Hepatocyte (in vitro differentiated cells): ENCODE data around the gene S100P. TPM values are rescaled to one million over a fixed set of nuclear protein-coding genes. Genes with fewer than 3 reads are reported as not detected.

Experiments
- DNase-seq: peaks from one replicate; pipeline ENCODE4 v3.0.0-alpha.2; 2016; ENCODE audit warnings: low spot score
- H2AFZ ChIP-seq: fragments of 200-600 bp; sonication (generic); 2 replicates; pipeline ENCODE4 v1.6.0; 2016; ENCODE audit warnings: antibody characterized with exemption, mild to moderate bottlenecking
- H3K27ac ChIP-seq: fragments of 200-600 bp; sonication (generic); 2 replicates; pipeline ENCODE4 v1.5.1; 2016; ENCODE audit warnings: mild to moderate bottlenecking
- H3K27me3 ChIP-seq: fragments of 200-600 bp; sonication (generic); 2 replicates; pipeline ENCODE4 v1.6.1; 2016
- H3K36me3 ChIP-seq: fragments of 200-600 bp; sonication (generic); replicated peaks from 2 replicates; pipeline ENCODE4 v1.5.1; 2016; ENCODE audit warnings: low read depth; ENCODE audit not compliant: insufficient read depth
- H3K4me1 ChIP-seq: fragments of 200-600 bp; sonication (generic); 2 replicates; pipeline ENCODE4 v1.5.1; 2016; ENCODE audit warnings: mild to moderate bottlenecking, moderate library complexity; ENCODE audit not compliant: insufficient read depth
- H3K4me2 ChIP-seq: fragments of 200-600 bp; sonication (generic); 2 replicates; pipeline ENCODE4 v1.6.0; 2016
- H3K4me3 ChIP-seq: fragments of 200-600 bp; sonication (generic); 2 replicates; pipeline ENCODE4 v1.5.1; 2016; ENCODE audit warnings: mild to moderate bottlenecking
- H3K79me2 ChIP-seq: fragments of 200-600 bp; sonication (generic); 2 replicates; pipeline ENCODE4 v1.6.0; 2017; ENCODE audit warnings: mild to moderate bottlenecking
- H3K9me2 ChIP-seq: fragments of 200-600 bp; sonication (generic); replicated peaks from 2 replicates; pipeline ENCODE4 v1.6.0; 2017; ENCODE audit warnings: mild to moderate bottlenecking; ENCODE audit not compliant: insufficient read depth
- H3K9me3 ChIP-seq: fragments of 200-600 bp; sonication (generic); 2 replicates; pipeline ENCODE4 v1.5.1; 2016; ENCODE audit warnings: low read depth, mild to moderate bottlenecking
- H4K20me1 ChIP-seq: fragments of 200-600 bp; sonication (generic); 2 replicates; pipeline ENCODE4 v1.6.0; 2016; ENCODE audit warnings: mild to moderate bottlenecking; ENCODE audit not compliant: insufficient read depth, poor library complexity, severe bottlenecking
- EZH2 ChIP-seq: fragments of 200-600 bp; sonication (generic); IDR thresholded peaks from 2 replicates; pipeline ENCODE4 v1.6.1; 2016; ENCODE audit warnings: antibody characterized with exemption, mild to moderate bottlenecking, borderline replicate concordance
- EZH2phosphoT487 ChIP-seq: fragments of 200-600 bp; sonication (generic); IDR thresholded peaks from one replicate; pipeline ENCODE4 v1.6.1; 2018; ENCODE audit warnings: antibody characterized with exemption, mild to moderate bottlenecking, low read depth, moderate library complexity; ENCODE audit not compliant: unreplicated experiment, severe bottlenecking
- WGBS: methylation state at CpG from one replicate; pipeline ENCODE4 v1.1.6; 2016; ENCODE audit warnings: low lambda C conversion rate; ENCODE audit errors: missing lambda C conversion rate; 5-methylcytosine and 5-hydroxymethylcytosine counted together
- polyA plus RNA-seq: library from polyadenylated mRNA; unstranded; fragments of >200 nt; fragmentation: Nextera tagmentation; extraction: Ambion mirVana; gene quantifications from 2 replicates; pipeline ENCODE4 v1.2.1, GENCODE V29; 2016
- total RNA-seq: library from RNA; depleted of rRNA; stranded (reverse); fragments of >200 nt; gene quantifications from 2 replicates; pipeline ENCODE4 v1.2.3, GENCODE V29; 2014
- TF ChIP-seq, protein P1 (sequence below): fragments of 200-600 bp; sonication (generic); IDR thresholded peaks from 2 replicates; pipeline ENCODE4 v1.5.1; 2016; ENCODE audit warnings: antibody characterized with exemption, mild to moderate bottlenecking; ENCODE audit not compliant: poor library complexity

The S100P gene
- total and polyA plus RNA-seq, 2 experiments from 2014 or later, result 36.6 to 51.6 TPM

DNA sequence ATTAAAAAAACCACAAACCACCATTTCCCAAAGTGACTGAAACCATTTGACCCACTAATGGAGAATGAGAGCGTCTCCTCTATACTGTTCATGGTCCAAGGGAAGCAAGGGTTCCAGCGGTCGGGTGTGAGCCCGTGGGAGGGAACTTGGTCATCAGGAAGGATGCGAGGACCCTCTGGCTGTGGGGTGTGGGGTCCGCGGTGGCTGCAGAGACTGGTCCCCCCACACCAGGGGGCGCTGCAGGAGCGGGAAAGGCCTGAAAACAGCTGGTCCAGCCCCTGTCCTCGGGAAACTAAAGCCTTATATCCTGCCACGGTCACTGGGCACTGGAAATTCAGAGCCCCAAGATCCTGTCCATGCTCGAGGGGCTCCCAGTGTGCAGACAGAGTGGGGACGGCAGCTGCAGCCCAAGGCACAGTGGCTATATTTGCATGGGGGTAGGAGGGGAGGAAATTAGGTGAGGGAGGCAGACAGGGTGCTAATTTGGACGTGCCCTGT lies 26.6 kb downstream of the S100P start:
- Histone ChIP-seq H3K9me2 (no peaks in the 10 kb centered on the region), H3K27me3 (no peaks in the 10 kb centered on the region), H3K4me2 (peak overlapping the region; percentile 46), H2AFZ (no peak overlapping the region), H3K79me2 (peaks cover 31% of the 10 kb centered on the region), H3K4me1 (peaks cover 7% of the 10 kb centered on the region), H3K36me3 (no peaks in the 10 kb centered on the region), H3K4me3 (no peak overlapping the region), H4K20me1 (peaks cover 16% of the 10 kb centered on the region), H3K9me3 (no peaks in the 10 kb centered on the region), H3K27ac (no peak overlapping the region)
- TF ChIP-seq EZH2phosphoT487, result no peak
- TF ChIP-seq, protein P1, sequence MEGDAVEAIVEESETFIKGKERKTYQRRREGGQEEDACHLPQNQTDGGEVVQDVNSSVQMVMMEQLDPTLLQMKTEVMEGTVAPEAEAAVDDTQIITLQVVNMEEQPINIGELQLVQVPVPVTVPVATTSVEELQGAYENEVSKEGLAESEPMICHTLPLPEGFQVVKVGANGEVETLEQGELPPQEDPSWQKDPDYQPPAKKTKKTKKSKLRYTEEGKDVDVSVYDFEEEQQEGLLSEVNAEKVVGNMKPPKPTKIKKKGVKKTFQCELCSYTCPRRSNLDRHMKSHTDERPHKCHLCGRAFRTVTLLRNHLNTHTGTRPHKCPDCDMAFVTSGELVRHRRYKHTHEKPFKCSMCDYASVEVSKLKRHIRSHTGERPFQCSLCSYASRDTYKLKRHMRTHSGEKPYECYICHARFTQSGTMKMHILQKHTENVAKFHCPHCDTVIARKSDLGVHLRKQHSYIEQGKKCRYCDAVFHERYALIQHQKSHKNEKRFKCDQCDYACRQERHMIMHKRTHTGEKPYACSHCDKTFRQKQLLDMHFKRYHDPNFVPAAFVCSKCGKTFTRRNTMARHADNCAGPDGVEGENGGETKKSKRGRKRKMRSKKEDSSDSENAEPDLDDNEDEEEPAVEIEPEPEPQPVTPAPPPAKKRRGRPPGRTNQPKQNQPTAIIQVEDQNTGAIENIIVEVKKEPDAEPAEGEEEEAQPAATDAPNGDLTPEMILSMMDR, result peak; percentile 99
- 11% methylated on average over 14 of the region's 14 CpGs for whole genome bisulfite sequencing
- peak; percentile 92 for DNase-seq

- Histone ChIP-seq H3K79me2 (peaks cover 31% of the 10 kb centered on the region), H4K20me1 (peaks cover 16% of the 10 kb centered on the region), H3K4me2 (no peak overlapping the region), H3K36me3 (no peaks in the 10 kb centered on the region), H3K27me3 (no peaks in the 10 kb centered on the region), H3K9me3 (no peaks in the 10 kb centered on the region), H3K4me3 (no peak overlapping the region), H3K4me1 (peaks cover 7% of the 10 kb centered on the region), H2AFZ (no peak overlapping the region), H3K27ac (no peak overlapping the region), H3K9me2 (no peaks in the 10 kb centered on the region)
- 94% methylated on average over 10 of the region's 10 CpGs for WGBS
- no peak for DNase-seq
- TF ChIP-seq EZH2, result no peak
- no peak for TF ChIP-seq EZH2phosphoT487
- TF ChIP-seq, protein P1, result no peak
These were observed 27.4 kb downstream of the S100P start for GRCh38 chr4:6721121-6721520.

DNA sequence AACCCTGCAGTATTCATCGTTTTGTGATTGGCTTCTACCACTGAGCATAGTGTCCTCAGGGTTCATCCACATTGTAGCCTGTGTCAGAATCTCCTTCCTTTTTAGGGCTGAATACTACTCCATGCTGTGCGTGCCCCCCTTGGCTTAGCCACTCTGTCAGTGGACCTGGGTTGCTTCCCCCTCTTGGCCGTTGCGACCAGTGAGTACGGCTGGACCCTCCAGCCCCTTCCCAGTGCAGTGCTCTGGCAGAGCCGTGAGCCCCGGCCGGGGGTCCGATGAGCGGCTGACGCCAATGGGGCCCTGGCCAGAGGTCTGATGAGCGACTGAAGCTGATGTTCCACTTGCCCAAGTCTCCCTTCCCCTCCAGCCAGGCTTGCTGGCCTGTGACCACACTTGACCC lies 29.2 kb downstream of the S100P start:
- Histone ChIP-seq H3K27me3 (no peaks in the 10 kb centered on the region), H3K79me2 (peaks cover 15% of the 10 kb centered on the region), H3K4me2 (no peak overlapping the region), H3K27ac (no peak overlapping the region), H3K36me3 (no peaks in the 10 kb centered on the region), H3K9me2 (no peaks in the 10 kb centered on the region), H2AFZ (no peak overlapping the region), H3K9me3 (no peaks in the 10 kb centered on the region), H3K4me1 (peaks cover 6% of the 10 kb centered on the region), H3K4me3 (no peak overlapping the region), H4K20me1 (peaks cover 6% of the 10 kb centered on the region)
- TF ChIP-seq, protein P1, result no peak
- TF ChIP-seq EZH2, result no peak
- no peak for TF ChIP-seq EZH2phosphoT487
- DNase-seq, result no peak
- WGBS, result 96% methylated on average over 12 of the region's 12 CpGs

DNA sequence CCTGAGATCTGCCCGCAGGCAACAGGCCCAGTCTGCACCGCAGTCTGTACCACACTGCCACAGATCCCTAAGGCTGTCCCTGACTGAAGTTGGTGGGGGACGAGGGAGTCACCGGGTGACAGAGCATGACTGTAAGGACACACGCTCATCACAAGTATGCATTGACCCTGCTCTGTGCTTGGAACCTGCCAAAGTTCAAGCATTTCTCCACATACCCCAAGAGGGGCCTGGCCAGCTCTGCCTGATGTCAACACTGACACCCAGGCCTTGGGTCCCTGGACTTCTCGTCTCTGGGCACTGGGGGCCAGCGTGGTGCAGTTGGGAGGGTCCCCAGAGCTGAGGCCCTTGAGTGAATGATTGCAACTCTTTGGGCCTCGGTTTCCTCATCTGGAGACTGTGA lies 30.2 kb downstream of the S100P start:
- no peak for DNase-seq
- Histone ChIP-seq H4K20me1 (no peaks in the 10 kb centered on the region), H3K36me3 (no peaks in the 10 kb centered on the region), H3K79me2 (peaks cover 5% of the 10 kb centered on the region), H3K4me2 (no peak overlapping the region), H3K27ac (no peak overlapping the region), H3K9me3 (no peaks in the 10 kb centered on the region), H3K9me2 (no peaks in the 10 kb centered on the region), H3K27me3 (no peaks in the 10 kb centered on the region), H3K4me3 (no peak overlapping the region), H2AFZ (no peak overlapping the region), H3K4me1 (no peaks in the 10 kb centered on the region)
- WGBS, result 88% methylated on average over 8 of the region's 8 CpGs
- TF ChIP-seq EZH2phosphoT487 (no peak), EZH2 (no peak)
- TF ChIP-seq, protein P1, result no peak
